GM13977 (cell line): ENCODE results near the gene DDRGK1.

Source experiments
- DNase-seq: peaks from one replicate; pipeline ENCODE4 v3.0.0; 2012; ENCODE audit warnings: low spot score
- in situ Hi-C: fragments of 300-500 bp; cut with MboI; formaldehyde crosslinking; loops from one replicate; pipeline ENCODE4 v1.12.0; 2022; ENCODE audit warnings: low sequenced_read_pairs, low pct_unique_long_range_greater_than_20kb, mixed read lengths, inconsistent platforms; ENCODE audit not compliant: unreplicated experiment
- TF ChIP-seq, protein P1 (sequence below): IDR thresholded peaks from 2 replicates; pipeline ENCODE4 v1.5.1; 2012; ENCODE audit warnings: mild to moderate bottlenecking, control low read depth; ENCODE audit not compliant: insufficient read depth; ENCODE audit errors: extremely low read depth, missing control alignments

The DDRGK1 gene

DNA sequence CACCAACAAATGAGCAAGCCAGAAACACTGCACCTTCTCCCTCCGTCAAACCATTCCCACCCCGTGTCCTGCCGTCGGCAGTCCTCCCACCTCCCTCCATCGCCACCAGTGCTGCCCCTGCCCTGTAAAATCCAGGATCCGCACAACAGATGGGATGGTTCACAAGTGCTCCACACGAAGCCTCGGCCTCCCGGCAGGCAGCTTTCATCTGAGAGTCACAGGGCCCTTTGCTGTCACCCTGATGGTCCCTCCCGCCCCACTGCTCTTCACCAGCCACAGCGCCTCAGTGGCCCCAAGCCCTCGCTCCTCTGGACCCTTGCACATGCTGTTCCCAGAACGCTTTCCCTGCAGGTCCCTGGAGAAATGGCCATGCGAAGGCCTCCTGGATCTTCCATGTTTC, 22.4 kb upstream of the DDRGK1 start:
- in situ Hi-C loops, result no loop called here
- no peak for DNase-seq
- TF ChIP-seq, protein P1, sequence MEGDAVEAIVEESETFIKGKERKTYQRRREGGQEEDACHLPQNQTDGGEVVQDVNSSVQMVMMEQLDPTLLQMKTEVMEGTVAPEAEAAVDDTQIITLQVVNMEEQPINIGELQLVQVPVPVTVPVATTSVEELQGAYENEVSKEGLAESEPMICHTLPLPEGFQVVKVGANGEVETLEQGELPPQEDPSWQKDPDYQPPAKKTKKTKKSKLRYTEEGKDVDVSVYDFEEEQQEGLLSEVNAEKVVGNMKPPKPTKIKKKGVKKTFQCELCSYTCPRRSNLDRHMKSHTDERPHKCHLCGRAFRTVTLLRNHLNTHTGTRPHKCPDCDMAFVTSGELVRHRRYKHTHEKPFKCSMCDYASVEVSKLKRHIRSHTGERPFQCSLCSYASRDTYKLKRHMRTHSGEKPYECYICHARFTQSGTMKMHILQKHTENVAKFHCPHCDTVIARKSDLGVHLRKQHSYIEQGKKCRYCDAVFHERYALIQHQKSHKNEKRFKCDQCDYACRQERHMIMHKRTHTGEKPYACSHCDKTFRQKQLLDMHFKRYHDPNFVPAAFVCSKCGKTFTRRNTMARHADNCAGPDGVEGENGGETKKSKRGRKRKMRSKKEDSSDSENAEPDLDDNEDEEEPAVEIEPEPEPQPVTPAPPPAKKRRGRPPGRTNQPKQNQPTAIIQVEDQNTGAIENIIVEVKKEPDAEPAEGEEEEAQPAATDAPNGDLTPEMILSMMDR, result no peak

DNA sequence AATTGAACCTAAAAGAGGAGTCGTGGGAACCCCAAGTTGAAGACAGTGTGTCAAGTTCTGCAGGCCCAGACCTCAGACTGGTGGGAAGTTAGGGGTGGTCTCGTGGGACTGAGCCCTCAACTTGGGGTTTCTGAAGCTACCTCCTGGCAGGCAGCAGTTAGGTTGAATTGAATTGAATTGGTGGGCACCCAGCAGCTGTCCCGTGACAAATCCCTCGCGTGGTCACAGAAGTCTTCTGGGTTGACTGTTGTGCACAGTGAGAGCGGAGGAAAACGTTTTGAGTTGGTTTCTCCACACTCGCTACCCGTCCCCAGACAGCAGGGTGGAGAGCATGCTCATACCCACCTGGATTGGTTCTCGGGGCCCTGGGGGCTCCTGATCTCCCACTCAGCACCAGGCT, 21.6 kb upstream of the DDRGK1 start:
- in situ Hi-C loops, result no loop called here
- TF ChIP-seq, protein P1, result no peak
- DNase-seq, result no peak

DNA sequence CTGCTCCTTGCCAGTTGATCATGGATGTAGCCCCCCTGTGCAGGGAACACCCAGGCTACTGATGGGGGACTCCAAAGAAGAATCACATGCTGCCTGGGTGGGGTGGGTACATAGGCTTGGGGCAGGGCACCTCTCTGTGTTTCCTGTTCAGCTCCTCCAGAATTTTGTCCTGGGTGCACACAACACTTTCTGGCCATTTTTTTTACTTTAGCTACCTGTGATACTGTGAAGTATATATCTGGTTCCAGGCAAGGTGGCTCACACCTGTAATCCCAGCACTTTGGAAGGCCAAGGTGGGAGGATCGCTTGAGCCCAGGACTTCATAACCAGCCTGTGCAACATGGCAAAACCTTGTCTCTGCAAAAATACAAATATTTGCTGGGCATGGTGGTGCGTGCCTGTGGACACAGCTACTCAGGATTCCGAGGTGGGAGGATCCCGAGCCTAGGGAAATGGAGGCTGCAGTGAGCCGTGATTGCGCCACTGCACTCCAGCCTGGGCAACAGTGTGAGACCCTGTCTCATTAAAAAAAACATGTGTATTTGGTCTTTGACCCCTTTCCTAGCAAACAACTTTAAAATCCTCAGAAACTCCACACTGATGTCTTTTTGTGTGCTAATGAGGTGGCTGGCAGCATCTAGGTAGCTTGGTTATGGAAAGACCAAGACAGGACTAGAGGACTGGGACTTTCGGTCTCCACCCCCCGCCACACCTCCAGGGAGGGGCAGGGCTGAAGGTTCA, 20.4 kb upstream of the DDRGK1 start:
- in situ Hi-C loops, result no loop called here
- TF ChIP-seq, protein P1, result no peak
- no peak for DNase-seq

DNA sequence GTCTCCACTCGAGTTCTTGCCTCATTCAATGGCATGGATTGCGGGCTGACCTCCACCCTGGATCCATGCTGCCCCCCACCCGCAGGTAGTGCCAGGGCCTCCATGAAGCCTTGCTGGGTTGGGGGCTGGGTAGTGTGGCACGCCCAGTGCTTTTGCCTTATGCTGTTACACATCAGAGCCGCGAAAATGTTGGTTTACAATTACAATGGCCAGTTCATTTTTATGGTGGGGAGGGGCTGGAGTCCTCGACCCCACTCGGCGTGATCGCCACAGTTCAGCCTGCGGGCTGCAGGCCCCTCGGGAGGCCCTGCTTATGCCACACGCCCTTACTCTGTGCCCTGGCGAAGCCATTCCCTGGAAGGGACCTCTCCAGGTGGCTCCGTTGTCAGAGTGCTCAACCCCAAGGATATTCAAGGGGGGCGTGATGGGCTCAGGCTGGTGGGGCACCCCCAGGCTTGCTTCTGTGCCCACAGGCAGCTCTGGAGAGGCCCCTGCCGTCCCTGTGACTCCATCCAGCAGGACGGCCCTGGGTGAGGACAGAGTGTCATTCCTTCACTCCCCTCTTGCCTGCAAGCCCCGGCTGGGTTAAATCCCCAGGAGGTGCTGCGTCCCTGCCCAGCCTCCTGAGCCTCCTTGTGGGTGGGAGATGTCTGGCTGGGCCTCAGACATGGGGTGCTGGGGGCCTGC, 19.7 kb upstream of the DDRGK1 start:
- TF ChIP-seq, protein P1, result no peak
- DNase-seq, result no peak
- in situ Hi-C loops, result no loop called here

DNA sequence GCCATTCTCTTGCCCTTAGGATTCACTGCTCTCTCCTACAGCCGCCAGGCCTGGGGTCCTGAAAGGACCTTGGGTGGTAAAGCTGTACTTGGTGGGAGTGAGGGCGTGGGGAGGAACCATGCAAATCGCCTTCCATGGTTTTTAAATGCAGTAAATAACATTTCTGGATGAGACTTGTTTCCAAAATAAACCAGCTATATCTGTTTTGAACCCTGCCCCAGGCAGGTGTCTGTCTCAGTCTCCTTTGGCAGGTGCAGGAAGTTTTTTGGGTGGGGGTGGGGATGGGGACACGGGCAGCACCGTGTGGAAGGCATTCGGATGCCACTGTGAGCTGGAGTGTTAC, 19.1 kb upstream of the DDRGK1 start:
- in situ Hi-C loops, result no loop called here
- TF ChIP-seq, protein P1, result no peak

DNA sequence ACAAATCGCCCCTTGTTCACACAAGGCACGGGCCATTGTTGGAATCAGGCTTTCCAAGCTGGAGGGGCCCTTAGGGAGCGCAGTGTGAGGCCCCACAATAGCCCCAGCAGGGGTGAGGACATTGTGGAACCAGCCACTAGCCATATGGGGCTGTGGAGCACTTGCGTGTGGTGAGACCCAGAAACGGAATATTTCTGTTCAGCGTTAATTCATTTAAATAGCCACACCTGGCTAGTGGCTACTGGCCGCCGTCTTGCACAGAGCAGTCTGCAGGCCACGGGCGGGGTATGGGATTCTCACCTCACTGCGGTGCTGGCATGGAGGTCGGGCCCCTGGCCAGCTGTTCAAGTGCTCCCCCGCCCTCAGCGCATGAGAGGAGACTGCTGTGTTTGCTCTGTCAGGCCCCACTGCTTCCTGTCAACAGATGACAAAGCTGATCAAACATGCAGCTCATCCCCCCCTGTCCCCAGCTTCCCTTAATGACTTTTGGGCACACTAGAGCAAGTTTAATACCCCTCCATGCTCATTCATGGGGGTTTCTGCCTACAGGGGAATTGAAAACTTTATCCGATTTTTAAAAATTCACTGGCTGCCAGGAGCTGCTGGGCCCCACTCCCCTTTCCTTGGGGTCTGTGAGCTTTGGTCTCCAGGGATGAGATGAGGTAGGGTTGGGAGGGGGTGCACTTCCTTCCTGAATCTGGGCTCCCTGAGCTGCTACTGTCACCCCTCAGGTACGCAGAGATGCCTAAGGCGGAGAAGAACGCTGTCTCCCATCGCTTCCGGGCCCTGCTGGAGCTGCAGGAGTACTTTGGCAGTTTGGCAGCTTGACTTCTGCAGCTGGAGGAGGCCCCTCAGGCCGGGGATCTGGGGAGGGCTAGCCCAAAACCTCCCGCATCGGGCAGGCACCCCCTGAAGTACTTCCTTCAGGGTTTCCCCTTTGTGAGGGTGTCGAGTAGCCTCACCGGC, 18.4 kb upstream of the DDRGK1 start:
- DNase-seq, result peak; percentile 86
- in situ Hi-C loops, result no loop called here
- TF ChIP-seq, protein P1, result no peak

More for the DNA sequence above, 19.1 kb upstream of the DDRGK1 start:
- no peak for DNase-seq
